Fibroblast of upper back skin (primary cell): Measurements from ENCODE around the gene PPP2R2B.

ENCODE experiments used
- DNase-seq: peaks from one replicate; pipeline ENCODE4 v3.0.0-alpha.2; 2013

Gene PPP2R2B

DNA sequence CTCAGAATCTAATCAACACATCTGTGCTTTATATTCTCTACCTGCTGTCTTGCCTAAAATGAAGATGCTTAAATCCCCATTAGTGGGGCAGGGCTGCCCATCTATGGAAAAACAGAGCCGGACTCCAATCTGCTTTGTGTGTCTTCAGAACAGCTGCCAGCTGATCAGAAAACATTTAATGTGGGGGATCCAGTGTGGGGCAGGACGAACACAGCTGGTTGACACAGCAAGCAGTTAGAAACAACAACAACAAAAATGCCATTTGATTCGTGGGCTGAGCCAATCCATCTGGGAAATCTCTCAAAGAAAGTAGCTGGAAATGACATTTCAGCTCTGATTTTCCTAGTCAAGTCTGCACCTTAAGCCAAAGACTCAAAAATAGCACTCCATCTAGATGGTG, 99.8 kb downstream of the PPP2R2B start:
- DNase-seq: no peak

DNA sequence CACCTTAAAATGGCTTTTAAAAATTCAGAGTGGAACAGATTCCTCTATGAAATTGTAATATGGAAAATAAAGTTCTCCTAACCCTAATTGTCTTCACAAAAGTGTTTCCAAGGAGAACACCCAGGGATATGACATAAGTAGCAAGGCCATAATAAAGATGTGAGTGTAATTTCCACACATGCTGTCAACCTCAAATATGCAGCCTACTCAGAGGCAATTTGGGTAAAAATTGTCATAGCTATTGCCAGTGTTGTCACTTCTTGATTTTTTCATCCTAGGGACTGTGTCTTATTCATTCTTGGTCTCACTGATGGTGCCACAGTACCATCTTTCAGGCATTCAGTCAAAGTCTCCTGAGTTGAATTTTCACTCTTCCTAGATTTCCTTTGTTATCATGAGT, 100.3 kb downstream of the PPP2R2B start:
- DNase-seq: no peak

DNA sequence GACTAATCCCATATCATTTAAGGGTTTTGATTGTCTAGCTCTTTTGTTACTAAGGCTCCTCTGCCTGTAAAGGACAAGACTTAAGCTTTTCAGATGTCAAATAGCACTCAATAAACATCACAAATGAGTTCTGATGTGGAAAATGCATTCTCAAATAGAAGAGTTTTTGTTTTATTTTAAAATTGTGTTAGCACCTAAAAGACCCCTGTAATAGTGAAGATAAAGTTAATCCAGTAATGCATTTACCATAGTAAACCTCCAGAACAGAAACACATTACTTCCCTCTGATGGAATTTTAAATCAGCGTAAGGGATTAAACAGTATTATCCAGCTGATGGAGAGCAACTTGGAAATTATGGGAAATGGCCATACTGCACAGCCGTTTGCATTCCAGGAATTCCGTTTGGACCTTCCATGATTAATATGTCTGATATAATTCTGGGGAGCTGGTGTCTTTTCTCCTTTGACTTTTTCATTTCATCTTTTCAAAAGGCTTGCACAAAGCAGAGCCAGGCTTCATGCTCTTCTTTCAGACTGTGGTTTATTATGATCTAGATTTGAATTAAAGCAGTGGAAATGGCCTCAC, 105.6 kb downstream of the PPP2R2B start:
- peak; percentile 35 for DNase-seq

DNA sequence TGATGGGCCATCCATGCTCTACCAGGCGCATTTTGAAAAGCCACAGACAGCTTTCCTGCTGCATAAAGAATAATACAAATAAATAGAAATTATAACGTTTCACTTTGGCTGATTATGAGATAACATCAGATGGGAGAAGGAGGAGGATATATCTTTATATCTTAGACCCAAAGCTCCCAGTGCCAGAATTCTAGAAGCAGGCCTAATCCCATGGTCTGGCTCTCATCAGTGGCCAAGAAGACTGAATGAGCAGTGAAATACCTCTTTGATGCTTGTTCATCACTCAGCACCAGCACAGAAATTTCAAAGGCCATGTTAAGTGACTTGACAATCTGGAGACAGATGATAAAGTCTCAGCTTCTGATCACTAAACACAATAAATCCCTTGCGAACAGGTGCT, 107.6 kb downstream of the PPP2R2B start:
- no peak for DNase-seq

DNA sequence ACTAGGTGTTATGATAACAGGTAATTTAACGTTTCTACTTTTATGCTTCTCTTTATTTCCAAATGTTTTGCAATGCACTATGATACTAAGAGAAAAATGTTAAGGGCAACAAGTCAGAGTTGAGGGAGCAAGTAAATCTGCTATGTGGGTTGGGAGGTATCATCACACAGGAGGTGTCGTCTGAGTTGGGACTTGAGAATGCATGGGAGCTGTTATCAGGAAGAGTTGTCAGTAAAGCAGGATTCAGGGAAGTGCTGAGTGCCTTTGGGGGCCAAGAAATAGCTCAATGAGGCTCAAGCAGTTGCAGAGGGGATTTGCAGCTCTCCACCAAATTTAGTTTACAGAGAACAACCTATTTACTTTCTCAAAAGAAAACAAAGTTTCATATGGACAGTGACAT, 108.0 kb downstream of the PPP2R2B start:
- no peak for DNase-seq

DNA sequence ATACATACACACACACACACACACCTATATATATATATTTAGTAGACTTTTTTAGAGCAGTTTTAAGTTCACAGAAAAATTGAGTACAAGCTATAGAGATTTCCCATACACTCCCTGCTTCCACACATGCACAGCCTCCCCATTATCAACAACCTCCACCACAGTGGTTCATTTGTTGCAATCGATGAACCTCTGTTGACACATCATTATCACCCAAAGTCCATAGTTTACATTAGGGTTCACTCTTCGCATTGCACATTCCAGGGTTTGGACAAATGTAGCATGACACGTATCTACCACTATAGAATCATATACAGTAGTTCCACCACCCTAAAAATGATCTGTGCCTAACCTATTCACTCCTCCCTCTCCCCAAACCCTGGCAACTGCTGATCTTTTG, 111.0 kb downstream of the PPP2R2B start:
- DNase-seq: no peak

DNA sequence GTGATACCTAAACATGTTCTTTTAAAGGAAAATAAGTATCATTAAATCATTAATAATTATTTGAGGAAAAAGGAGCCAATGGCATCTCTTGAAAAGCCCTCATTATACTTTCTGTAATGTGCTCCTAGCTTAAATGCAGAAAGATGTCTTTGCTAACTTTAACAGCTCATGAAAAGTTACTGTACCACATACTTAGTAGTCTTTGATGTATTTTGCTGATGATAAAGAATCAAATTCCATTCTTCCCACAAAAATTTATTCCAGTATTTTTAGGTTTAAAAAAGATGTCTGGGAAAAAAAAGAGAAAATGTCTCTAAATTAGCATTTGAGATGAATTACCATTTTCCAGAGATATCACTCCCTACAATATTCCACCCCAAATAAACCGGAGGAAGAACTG, 112.5 kb downstream of the PPP2R2B start:
- DNase-seq: peak; percentile 11

DNA sequence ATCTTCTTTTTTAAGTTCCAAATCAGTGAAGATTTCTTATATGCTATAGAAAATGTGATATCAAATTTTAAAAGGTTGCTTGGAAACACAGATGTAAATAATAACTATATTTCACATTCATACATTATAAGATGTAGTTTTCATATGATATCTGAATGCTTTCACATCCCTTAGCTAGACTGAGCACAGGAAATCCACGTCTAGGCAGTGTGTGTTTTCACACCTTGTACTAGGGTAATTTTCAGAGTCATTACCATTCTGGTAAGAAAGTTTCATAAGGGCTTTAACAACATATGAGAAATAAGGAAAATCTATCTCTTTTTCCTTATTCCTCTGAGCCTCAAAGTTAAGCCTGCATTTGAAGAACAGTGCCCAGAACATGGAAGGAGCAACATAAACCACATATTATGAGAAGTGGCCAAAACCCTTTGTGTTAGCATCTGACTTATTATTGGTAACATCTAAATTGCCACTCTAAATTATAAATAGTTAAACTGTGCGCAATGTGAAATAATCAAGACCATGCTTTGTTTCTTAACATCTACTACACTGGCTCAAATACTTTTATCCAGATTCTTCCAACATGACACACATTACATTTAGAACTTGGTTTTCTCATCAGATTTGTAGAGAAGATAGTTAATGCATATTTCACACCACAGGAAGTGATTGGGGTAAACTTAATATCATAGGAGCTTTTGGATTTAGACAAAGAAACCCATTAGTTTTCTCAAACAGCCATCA, 113.3 kb downstream of the PPP2R2B start:
- DNase-seq: peak; percentile 26

DNA sequence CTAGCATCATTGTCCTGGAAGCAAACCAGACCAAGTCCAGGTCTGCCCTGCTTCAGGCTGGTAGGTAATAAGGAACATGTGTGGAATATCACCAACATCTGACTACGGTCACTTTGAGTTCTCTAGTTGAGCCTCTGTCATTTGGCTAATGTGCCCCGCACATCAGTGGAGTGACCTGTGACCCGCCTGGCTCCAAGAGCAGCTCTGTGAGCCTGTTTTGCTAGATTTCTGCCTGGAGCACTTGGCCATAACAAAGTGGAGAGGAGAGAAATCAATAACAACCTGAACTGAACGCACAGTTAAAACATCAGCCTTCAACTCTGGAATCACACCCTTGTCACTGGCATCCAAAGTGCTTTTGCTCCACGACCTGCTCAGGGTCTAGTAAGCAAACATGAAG, 115.7 kb downstream of the PPP2R2B start:
- DNase-seq: no peak

DNA sequence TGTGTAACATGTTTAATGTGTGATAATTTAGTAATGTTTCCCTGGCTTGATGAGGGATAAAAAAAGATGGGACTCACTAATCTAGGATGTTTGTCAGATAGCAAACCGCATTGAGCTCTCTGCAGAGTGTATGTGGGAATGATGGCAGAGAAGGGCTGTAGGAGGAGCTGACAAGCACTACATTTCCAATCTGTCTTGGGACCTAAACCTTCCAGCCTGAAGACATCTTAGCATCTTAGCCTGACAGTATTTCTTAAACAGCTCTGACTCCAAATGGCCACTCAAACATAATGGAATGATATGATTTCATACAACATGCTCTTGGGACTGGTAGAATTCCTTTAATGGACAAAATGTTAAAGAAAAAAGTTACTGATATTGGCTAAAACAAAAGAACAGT, 116.7 kb downstream of the PPP2R2B start:
- peak; percentile 14 for DNase-seq

DNA sequence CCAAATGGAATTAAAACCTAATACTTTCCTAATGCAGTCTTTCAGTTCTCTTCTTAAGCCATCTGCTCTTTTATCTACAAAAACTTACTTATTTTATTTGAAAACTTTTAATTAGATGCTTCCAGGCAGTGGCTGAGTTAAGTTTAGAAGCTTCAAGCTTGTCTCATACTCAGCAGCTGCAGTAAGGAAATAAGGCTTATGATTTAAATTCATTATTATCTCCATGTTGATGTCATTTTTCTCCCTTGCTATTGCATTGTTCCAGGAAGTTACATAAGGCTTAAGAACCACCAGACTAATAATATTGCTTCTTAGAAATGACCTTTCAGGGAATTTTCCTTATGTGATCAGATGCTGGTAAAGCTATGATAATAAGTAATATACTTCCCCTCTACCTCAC, 119.6 kb downstream of the PPP2R2B start:
- DNase-seq: no peak

DNA sequence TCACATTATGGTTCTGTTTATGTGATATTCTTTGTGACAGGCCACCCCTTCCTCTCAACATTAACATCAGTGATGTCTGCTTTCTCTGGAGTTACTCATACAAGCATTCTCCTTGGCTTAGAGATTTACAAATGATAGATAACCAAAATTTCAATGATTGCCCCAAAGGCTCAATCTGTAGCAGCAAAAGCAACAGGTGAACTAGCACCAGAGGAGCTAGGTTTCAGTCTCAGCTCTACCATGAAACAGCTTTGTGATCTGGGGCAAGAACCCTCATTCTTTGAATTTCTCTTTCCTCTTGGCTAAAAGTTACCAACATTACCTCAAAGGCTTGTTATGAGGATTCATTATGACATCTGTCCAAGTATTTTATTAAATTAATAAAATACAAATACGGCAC, 120.5 kb downstream of the PPP2R2B start:
- no peak for DNase-seq

DNA sequence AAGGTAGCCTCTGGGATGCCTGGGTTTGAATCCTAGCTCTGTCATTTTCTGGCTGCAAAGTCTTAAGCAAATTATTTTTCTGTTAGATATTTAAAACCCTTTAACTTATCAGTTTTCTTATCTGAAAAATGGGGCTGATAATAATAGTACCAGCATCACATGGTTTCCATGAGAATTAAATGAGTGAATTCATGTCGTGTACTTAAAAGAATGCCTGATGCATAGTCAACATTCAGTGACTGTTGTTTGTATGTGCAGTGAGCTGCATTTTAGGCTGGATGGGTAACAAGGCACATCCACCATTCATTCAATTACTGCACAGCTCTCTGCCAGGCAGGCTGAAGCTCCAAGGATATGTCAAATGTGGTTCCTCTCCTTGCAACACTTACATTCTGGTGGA, 122.0 kb downstream of the PPP2R2B start:
- DNase-seq: no peak

DNA sequence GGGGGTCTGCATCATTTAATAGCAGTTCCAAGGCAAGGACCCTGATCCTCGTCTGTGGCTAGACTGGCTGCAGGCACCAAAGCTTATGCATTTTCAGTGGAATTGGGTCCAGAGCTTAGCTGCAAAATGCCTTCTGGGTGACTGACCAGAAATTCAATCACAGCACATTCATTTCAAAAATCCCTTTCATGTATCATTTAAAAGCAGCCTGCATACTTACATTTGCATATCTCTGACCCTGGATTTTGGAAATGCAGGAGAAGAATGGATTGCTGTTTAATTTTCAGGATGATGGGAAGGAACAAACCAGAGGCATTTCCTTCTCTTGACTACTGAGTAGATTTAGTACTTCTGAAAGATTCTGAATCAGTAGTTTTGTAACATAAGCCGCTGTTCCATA, 122.8 kb downstream of the PPP2R2B start:
- no peak for DNase-seq

DNA sequence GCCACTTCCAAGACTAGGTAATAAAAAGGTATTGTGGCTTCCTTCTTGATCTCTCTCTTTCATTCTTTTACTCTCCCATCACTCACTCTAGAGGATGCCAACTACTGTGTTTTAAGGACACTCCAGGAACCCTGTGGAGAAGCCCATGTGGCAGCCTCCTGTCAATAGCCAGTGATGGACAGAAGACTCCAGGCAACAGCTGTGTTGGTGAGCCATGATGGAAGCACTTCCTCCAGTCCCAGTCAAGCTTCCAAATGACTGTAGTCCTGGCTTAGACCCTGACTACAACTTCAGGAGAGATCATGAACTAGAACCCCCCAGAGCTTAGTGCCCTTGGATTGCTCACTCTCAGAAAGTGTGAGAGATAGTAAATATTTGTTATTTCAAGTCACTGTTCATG, 123.9 kb downstream of the PPP2R2B start:
- no peak for DNase-seq

DNA sequence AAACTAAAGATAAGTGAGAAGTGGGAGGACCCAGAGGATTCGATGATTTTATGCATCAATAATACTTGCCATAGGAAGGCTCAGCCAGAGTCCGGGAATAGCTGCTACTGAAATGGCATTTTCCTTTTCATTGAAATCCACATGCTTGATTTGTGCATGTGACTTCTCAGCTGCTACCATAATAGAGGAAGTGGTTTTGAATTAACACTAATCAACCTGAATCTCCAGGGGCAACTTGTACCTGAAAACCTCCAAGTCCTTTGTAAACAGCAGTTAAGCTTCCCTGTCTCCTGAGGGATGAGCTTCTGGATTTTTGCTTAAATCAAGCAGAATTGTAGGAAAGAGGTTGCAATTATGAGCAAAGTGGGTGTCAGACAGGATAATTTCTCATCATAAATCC, 124.9 kb downstream of the PPP2R2B start:
- no peak for DNase-seq

DNA sequence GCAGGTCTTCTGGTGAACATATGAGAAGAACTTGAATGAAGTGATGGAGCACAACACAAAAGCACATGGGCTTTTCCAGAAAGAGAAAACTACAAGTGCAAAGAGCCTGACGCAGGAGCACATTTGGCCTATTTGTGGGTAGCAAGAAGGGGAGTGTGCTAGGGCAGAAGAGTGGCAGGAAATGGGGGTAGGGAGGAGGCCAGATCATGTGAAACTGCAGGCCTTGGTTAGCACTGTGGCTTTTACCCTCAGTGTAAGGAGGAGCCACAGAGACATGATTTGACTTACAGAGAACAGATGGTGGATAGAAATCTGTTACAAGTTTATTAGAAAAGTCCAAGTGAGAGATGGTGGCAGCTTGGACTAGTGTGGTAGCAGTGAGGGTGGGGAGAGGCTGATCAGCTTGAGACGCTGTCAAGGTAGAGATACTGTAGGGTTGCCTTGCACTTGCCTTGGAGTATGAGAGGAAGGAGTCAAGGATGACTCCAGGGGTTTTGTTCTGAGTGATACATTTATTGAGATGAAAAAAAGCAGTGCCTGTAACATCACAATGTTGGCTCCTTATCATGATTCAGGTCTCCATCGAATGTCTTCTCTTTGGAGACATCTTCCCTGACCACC, 126.7 kb downstream of the PPP2R2B start:
- no peak for DNase-seq

DNA sequence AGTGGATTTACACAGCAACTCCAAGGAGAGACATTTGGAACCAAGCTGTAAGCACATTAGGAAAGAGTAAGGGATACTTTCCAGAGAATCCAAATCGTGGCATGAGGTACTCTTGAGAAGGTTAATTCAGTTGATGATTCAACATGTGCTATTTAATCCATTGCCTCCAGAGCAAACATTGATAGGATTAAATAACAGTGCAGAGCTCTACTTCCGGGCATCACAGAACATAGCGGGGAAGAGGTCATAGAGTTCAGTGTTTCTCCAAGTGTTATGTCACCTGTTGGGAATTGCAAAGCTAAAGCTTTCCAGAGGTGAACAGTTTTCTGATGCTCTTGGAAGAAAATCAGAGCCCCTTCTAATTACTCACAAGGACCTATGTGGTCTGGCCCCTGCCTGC, 127.5 kb downstream of the PPP2R2B start:
- peak; percentile 13 for DNase-seq

DNA sequence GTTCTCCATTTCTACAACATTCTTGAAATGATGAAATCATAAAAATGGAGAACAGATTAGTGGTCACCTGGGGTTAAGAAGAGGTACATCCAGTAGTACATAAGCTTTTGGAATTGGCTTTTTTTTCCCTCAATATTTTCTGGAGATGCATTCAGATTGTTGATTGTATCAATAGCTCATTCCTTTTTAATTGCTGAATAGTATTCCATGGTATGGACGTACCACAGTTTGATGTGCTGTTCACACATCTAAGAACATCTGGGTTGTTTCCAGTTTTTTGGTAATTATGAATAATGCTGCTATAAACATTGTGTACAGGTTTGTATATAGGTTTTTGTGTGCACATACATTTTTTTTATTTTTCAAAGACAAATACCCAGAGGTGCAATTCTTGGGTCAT, 130.0 kb downstream of the PPP2R2B start:
- no peak for DNase-seq

DNA sequence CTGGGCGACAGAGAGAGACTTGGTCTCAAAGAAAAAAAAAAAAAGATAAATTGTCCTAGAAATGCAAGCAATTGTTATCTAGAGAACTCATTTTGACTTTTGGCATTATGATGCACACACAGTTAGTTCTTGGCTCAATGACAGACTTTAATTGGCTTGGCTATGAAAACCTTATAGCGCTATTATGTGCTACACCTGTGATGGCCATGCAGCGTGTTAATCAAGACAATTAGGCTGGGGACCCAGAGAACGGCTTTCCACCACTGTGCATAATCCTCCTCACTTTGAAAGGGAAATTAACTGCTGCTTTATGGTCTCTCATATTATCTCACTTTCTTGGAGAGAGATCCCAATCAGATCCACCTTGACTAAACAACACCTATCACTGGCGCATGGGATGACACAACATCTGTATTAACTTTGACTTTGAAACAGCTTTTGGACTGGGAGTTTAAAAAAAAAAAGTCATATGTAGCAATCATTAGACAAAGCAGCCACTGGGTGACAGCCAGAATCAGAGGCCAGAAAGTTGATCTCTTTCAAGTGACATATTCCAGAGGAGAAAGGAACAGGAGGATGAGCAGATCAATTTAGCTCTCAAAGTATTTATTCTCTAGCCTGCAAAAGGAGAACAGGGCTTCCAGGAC, 132.5 kb downstream of the PPP2R2B start:
- no peak for DNase-seq

DNA sequence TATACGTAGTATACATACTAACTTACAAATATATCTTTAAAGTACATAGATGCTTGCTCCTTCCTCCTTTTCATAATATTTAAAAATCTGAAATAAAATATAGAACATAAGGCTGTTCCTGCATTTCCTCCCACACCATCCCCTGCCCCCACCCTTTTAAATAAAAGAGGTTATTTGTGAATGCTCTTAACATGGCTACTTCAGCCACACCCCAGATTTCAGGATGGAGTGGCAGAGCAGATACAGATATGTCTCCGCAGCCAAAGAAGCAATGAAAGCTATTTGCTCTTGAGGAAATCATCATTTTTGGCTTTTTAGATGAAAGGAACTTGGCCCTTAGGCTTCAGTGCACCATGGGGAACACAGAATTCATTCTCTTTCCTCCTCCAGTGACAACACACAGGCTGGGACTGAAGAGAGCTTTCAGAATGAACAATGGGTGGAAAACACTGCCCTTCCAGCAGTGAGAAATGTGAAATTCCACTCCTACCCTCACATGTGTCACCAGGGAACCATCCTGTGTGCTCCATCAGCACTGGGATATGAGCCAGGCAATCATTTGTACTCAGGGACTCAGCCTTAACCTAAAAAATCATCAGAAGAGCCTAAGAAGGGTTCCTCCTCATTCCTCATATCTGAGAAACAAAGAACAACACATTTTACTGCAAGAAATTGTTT, 134.3 kb downstream of the PPP2R2B start:
- DNase-seq: peak; percentile 67

DNA sequence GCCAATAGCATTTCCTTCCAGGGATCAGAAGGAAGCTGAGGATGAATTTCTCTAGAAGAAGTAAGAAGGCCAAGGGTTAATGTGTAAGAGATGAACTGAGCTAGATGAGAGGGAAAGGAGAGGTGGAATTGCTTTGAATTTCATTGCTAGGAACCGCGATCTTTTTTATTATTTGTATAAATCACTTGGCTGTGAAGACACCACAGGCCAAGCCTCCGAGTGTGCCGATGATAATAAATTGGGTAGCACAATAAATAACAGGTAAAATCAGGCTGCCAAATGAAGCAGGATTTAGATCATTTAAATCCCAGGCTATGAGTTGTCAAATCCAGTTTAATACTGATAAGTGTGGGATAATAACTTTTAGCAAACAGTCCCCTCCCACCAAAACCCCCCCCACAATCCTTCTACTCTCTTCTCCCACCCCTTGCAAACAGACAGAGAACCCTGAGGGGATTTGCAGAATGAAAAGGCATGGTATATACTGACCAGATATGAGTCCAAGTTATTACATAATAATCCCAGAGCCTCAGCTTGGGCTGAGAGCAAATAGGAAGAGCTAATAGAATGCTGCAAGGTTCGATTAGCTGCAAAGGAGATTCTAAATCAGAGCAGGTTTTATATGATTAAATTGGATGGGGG, 143.5 kb downstream of the PPP2R2B start:
- DNase-seq: no peak

DNA sequence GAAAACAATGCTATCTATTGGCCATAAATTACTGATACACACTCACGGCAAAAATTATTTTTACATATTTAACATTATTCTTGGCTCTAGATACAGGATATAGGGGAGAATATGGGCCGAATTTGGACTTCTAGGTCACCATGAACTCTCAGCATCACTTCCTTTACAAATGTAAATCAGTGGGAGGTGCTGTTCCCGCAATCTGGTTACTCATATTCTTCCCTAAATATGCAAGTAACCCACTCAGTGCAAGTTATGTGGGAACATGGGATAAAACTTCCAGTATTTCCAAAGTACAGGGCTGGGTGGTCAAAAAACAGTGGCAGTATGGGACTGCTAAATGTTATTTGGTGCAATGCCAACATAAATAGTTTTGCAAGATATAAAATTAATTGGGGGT, 145.6 kb downstream of the PPP2R2B start:
- no peak for DNase-seq
